Sigmoid colon (tissue), 7 donors: Measurements from ENCODE around the gene SUB1. TPM values are rescaled to one million over a fixed set of nuclear protein-coding genes. Genes with fewer than 3 reads are reported as not detected.

Source experiments
- DNase-seq: peaks from one replicate; pipeline ENCODE4 v3.0.0-alpha.2; 2019
- H3K27ac ChIP-seq, 4 donors: fragments of 200-600 bp; sonication (generic); one replicate each; pipeline ENCODE4 v1.5.1; 2016 to 2019; ENCODE audit warnings: mild to moderate bottlenecking in 1 of 4
- H3K27me3 ChIP-seq, 3 donors: fragments of 200-600 bp; sonication (generic); one replicate each; pipeline ENCODE4 v1.5.1; 2019; ENCODE audit warnings: mild to moderate bottlenecking in 1 of 3
- H3K36me3 ChIP-seq, 4 donors: fragments of 200-600 bp; sonication (generic); one replicate each; pipeline ENCODE4 v1.5.1; 2016 to 2019
- H3K4me1 ChIP-seq, 4 donors: fragments of 200-600 bp; sonication (generic); one replicate each; pipeline ENCODE4 v1.5.1; 2017 to 2019
- H3K4me3 ChIP-seq, 4 donors: fragments of 200-600 bp; sonication (generic); one replicate each; pipeline ENCODE4 v1.5.1; 2017 to 2019; ENCODE audit warnings: mild to moderate bottlenecking in 2 of 4, moderate library complexity in 1 of 4
- H3K9me3 ChIP-seq, 4 donors: fragments of 200-600 bp in 3 of 4; sonication (generic) in 3 of 4; one replicate each; pipeline versions ENCODE4 v1.5.1 to v1.6.1; 2013 to 2019
- EP300 ChIP-seq, 4 donors: sonication (generic); formaldehyde crosslinking; IDR thresholded peaks; one replicate each; pipeline ENCODE4 v1.6.1; 2017; ENCODE audit warnings: antibody characterized with exemption in 4 of 4
- POLR2A ChIP-seq, 2 donors: fragments of 450-650 bp; IDR thresholded peaks; one replicate each; pipeline ENCODE4 v1.6.1; 2016; ENCODE audit warnings: antibody characterized with exemption in 2 of 2, mild to moderate bottlenecking in 2 of 2, moderate library complexity in 2 of 2
- POLR2AphosphoS5 ChIP-seq, 4 donors: sonication (generic); formaldehyde crosslinking; IDR thresholded peaks; one replicate each; pipeline ENCODE4 v1.6.1; 2017; ENCODE audit warnings: antibody characterized with exemption in 4 of 4
- WGBS, 2 donors: extraction: QIAGEN DNeasy Blood & Tissue Kit; methylation state at CpG; one replicate each; pipeline ENCODE4 v1.1.7; 2013; 5-methylcytosine and 5-hydroxymethylcytosine counted together
- intact Hi-C: fragments of 100-400 bp; cut with DNase I; formaldehyde crosslinking; loops from one replicate; pipeline ENCODE4 v1.15.1; 2023
- polyA plus RNA-seq, 3 donors: library from polyadenylated mRNA; stranded (reverse); fragments of 200-250 nt; gene quantifications; one replicate each; pipeline ENCODE4 v1.2.3, GENCODE V29; 2013
- total RNA-seq, 4 donors: library from RNA; depleted of rRNA; stranded (reverse); fragments of >200 nt; gene quantifications; one replicate each; pipeline ENCODE4 v1.1.0, GENCODE V29; 2016
- TF ChIP-seq, protein P1 (sequence below), 4 experiments: fragments of 450-650 bp in 3 of 4; fragments of 200-600 bp in 1 of 4; IDR thresholded peaks; one replicate each; pipeline ENCODE4 v1.5.1; 2016 to 2019; ENCODE audit warnings: antibody characterized with exemption in 4 of 4, mild to moderate bottlenecking in 3 of 4, moderate library complexity in 2 of 4
- donor health status: healthy with polysubstance abuse.
- donor health status: Bipolar disorder and iron deficiency.
- donor health status: healthy.

Gene SUB1
- total and polyA plus RNA-seq, 7 donors, result 84.0 to 277 (median 165) TPM

DNA sequence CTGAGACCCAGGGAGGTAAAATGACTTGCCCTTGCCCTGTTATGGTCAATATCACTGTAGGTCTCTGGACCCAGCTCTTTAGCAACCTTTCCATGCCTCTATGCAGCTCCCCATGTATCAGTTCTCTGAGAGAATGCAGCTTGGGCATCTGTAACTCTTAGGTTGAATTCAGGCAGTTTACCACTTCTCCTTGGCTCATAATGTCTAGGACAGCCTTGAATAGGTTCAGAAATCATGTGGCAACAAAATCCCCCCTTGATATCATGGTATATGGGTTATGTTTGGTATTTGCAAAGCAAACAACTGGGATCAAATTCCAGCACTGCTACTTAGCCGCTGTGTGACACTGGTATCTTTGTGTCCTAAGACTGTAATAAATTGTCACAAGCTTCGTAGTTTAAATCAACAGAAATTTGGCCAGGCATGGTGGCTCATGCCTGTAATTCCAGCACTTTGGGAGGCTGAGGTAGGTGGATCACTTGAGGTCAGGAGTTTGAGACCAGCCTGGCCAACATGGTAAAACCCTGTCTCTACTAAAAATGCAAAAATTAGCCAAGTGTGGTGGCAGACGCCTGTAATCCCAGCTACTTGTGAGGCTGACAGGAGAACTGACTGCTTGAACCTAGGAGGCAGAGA lies 10.7 kb upstream of the SUB1 start:
- Histone ChIP-seq H3K27me3 (no peaks in the 10 kb centered on the region), H3K9me3 (no peaks in the 10 kb centered on the region), H3K36me3 (no peaks in the 10 kb centered on the region), H3K27ac (no peak overlapping the region), H3K4me3 (no peak overlapping the region), H3K4me1 (no peaks in the 10 kb centered on the region)
- TF ChIP-seq, protein P1, sequence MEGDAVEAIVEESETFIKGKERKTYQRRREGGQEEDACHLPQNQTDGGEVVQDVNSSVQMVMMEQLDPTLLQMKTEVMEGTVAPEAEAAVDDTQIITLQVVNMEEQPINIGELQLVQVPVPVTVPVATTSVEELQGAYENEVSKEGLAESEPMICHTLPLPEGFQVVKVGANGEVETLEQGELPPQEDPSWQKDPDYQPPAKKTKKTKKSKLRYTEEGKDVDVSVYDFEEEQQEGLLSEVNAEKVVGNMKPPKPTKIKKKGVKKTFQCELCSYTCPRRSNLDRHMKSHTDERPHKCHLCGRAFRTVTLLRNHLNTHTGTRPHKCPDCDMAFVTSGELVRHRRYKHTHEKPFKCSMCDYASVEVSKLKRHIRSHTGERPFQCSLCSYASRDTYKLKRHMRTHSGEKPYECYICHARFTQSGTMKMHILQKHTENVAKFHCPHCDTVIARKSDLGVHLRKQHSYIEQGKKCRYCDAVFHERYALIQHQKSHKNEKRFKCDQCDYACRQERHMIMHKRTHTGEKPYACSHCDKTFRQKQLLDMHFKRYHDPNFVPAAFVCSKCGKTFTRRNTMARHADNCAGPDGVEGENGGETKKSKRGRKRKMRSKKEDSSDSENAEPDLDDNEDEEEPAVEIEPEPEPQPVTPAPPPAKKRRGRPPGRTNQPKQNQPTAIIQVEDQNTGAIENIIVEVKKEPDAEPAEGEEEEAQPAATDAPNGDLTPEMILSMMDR (IDR thresholded peaks at IDR 0.05), result no peak
- WGBS, 2 donors, result 32 to 66% methylated on average over 3 of the region's 3 CpGs
- DNase-seq, result no peak
- intact Hi-C loops, result no loop called here

DNA sequence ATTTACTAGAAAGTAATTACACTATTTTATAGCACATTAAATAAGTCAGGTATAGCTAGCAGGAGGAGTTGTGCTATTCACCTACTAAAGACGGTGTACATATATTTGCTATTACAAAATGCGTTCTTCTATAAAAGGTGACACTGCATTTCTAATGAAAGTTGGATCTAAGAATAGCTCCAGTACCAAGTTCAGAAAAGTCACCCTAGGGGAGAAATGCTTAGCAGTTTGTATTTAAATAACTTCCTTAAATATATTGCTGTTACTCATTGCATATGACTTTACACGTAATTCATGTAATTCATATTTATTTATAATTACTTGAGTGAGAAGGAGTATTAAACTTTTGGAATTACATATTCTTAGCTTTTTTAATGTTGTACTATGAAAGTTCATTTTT lies 7.0 kb upstream of the SUB1 start:
- TF ChIP-seq POLR2AphosphoS5 (IDR thresholded peaks at IDR 0.05), result no peak
- no peak for TF ChIP-seq EP300 (IDR thresholded peaks at IDR 0.05)
- TF ChIP-seq, protein P1 (IDR thresholded peaks at IDR 0.05), result no peak
- no peak for TF ChIP-seq POLR2A (IDR thresholded peaks at IDR 0.05)
- H3K4me3 ChIP-seq, result no peak overlapping the region
- WGBS, 2 donors, result 65 to 94% methylated on average over 3 of the region's 3 CpGs

GRCh38 chr5:32578764-32579163 lies 6.6 kb upstream of the SUB1 start:
- Histone ChIP-seq H3K4me3 (no peak overlapping the region), H3K27ac (no peak overlapping the region), H3K4me1 (no peaks in the 10 kb centered on the region), H3K9me3 (no peaks in the 10 kb centered on the region), H3K27me3 (no peaks in the 10 kb centered on the region), H3K36me3 (no peaks in the 10 kb centered on the region)
- DNase-seq, result no peak
- WGBS, 2 donors, result 97 to 98% methylated on average over 3 of the region's 3 CpGs
- TF ChIP-seq POLR2AphosphoS5 (IDR thresholded peaks at IDR 0.05) (no peak), POLR2A (IDR thresholded peaks at IDR 0.05) (no peak)
- intact Hi-C loops, result no loop called here

More for the DNA sequence above, 7.0 kb upstream of the SUB1 start:
- H3K27me3 ChIP-seq, result no peaks in the 10 kb centered on the region
- H3K36me3 ChIP-seq, result no peaks in the 10 kb centered on the region
- no peak overlapping the region for H3K27ac ChIP-seq
- DNase-seq, result no peak
- no peaks in the 10 kb centered on the region for H3K4me1 ChIP-seq
- intact Hi-C loops, result no loop called here
- no peaks in the 10 kb centered on the region for H3K9me3 ChIP-seq

DNA sequence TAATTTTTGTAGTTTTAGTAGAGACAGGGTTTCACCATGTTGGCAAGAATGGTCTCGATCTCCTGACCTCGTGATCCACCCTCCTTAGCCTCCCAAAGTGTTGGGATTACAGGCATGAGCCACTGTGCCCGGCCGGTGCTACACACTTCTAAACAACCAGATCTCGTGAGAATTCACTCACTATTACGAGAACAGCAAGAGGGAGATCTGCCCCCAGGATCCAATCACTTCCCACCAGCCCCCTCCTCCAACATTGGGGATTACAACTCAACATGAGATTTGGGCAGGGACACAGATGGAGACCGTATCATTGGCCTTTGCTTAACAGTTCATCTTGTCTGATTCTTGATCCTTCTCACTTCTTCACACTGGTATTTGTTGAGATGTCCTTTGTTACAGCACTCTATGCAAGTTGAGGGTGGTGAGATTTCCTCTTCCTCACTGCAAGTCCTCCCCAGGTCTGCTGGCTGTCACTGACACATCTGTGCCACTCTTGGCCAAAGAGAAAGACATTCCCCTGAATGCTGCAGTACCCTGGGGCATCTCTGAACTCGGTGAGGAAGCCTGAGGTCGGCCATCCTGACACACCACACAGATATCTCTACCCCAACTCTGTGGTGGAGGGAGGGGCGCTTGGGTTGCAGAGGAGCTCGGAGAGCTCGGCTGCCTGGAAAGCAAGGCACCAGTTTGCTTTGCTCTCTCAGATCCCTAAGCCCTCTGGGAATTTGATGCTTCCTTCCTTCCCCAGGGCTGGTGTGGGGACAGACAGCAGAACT lies 4.2 kb upstream of the SUB1 start:
- Histone ChIP-seq H3K9me3 (peaks cover 0 to 4% (median 0%) of the 10 kb centered on the region in 4 donors), H3K36me3 (no peaks in the 10 kb centered on the region), H3K4me1 (no peaks in the 10 kb centered on the region), H3K27ac (no peak overlapping the region), H3K4me3 (no peak overlapping the region), H3K27me3 (no peaks in the 10 kb centered on the region)
- no peak for DNase-seq
- no peak for TF ChIP-seq POLR2A (IDR thresholded peaks at IDR 0.05)
- no peak for TF ChIP-seq POLR2AphosphoS5 (IDR thresholded peaks at IDR 0.05)
- TF ChIP-seq EP300 (IDR thresholded peaks at IDR 0.05), result no peak
- TF ChIP-seq, protein P1 (IDR thresholded peaks at IDR 0.05), result no peak
- intact Hi-C loops, result no loop called here
- WGBS, 2 donors, result 82 to 88% methylated on average over 12 of the region's 12 CpGs

- H3K36me3 ChIP-seq, result peaks cover 0 to 4% (median 0%) of the 10 kb centered on the region in 4 donors
- H3K4me3 ChIP-seq, result no peak overlapping the region
- no peaks in the 10 kb centered on the region for H3K27me3 ChIP-seq
- WGBS, 2 donors, result 78 to 84% methylated on average over 16 of the region's 16 CpGs
- intact Hi-C loops, result no loop called here
- DNase-seq, result no peak
- peaks cover 0 to 4% (median 0%) of the 10 kb centered on the region in 4 donors for H3K9me3 ChIP-seq
- no peak for TF ChIP-seq EP300 (IDR thresholded peaks at IDR 0.05)
- no peak for TF ChIP-seq POLR2AphosphoS5 (IDR thresholded peaks at IDR 0.05)
- TF ChIP-seq, protein P1 (IDR thresholded peaks at IDR 0.05), result no peak
- no peak overlapping the region for H3K27ac ChIP-seq
- peaks cover 0 to 15% (median 14%) of the 10 kb centered on the region in 4 donors for H3K4me1 ChIP-seq
These were observed 1.6 kb upstream of the SUB1 start for GRCh38 chr5:32583582-32584232.
